GM12892 (cell line): ENCODE measurements around the gene RALGAPA2.

Experiments
- POLR2A ChIP-seq: IDR thresholded peaks from 2 replicates; pipeline ENCODE4 v1.6.1; 2011; ENCODE audit warnings: low read depth, low read length, control low read depth
- POLR2AphosphoS5 ChIP-seq: IDR thresholded peaks from 2 replicates; pipeline ENCODE4 v1.6.1; 2011; ENCODE audit warnings: low read depth, low read length, control low read depth
- TAF1 ChIP-seq: IDR thresholded peaks from 2 replicates; pipeline ENCODE4 v1.6.1; 2011; ENCODE audit warnings: low read depth, mild to moderate bottlenecking, control low read depth, low read length, borderline replicate concordance

GRCh38 chr20:20761301-20761700 lies 48.9 kb upstream of the RALGAPA2 start:
- TF ChIP-seq POLR2AphosphoS5 (no peak), POLR2A (no peak), TAF1 (no peak)
